GM12873 (cell line): ENCODE measurements around the gene POLA1.

ENCODE experiments used
- CTCF ChIP-seq: IDR thresholded peaks from 2 replicates; pipeline ENCODE4 v1.5.1; 2012; ENCODE audit warnings: low read depth, mild to moderate bottlenecking, moderate library complexity, low read length, control low read depth; ENCODE audit not compliant: insufficient read depth; ENCODE audit errors: missing control alignments

Gene POLA1

DNA sequence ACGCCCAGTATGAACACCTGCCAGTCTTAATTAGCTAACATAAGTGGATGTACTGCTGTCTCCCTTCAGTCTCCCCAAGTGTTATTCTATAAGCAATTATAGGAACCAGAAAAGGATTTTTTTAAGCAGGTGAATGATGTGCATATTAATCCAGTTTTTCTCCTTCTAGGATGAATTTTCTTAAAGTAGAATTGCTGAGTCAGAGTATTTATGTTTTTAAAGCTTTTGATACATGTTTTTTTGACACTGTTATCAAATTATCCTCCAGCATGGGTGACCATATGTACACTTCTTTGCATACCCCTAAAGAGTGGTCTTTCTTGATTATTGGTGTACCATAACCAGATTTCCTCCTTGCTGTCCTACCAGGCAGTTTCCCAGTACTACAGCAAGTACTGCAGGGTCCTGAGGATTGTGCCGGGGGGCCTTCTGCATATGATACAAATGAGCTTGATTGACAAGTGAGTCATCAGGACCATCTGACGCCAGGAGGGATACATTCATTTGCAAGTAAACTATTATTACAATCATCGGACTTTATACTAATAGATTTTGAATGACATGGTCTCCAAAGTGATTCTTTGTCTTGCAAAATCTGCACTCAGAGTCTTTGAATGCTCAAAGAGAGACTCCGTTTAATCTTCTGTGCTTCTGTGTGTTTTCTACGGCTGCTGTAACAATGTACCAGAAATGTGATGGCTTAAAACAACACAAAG is 35.9 kb upstream of the POLA1 start:
- TF ChIP-seq CTCF: no peak

DNA sequence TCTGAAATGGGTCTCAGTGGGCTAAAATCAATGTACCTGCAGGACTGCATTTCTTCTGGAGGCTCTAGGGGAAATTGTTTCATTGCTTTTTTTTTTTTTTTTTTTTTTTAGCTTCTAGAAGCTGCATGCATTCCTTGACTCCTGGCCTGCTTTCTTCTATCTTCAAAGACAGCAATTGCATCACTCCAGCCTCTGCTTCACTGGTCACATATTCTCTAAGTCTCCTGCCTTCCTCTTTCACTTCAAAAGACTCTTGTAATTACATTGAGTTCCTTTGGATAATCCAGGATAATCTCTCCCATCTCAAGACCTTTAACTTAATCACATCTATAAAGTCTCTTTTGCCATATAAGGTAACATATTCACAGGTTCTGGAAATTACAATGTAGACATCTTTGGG is 35.3 kb upstream of the POLA1 start:
- TF ChIP-seq CTCF: no peak

GRCh38 chrX:24659106-24659505 is 34.6 kb upstream of the POLA1 start:
- TF ChIP-seq CTCF: no peak

- TF ChIP-seq CTCF: no peak
Measured at GRCh38 chrX:24659646-24660045, 34.1 kb upstream of the POLA1 start.

DNA sequence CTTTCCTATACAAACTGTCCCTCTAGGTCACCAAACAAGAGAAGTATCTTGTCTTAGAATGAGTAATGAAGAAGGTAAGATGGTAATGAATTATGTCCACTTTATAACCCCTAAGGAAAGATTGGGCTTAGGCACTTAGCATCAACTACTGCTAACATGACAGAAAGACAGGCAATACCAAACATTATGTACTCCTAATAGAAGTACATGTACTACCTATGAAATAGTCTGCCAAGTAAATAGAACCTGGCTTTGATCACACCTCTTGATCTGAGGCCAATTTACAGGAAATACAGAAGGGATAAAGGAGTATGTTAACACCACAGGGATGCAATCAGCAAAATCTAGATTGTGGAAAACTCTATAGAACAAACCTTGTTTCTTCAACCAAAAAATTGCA is 32.4 kb upstream of the POLA1 start:
- TF ChIP-seq CTCF: no peak

GRCh38 chrX:24662352-24662751 is 31.4 kb upstream of the POLA1 start:
- TF ChIP-seq CTCF: no peak

- TF ChIP-seq CTCF: no peak
Measured at GRCh38 chrX:24668111-24668510, 25.6 kb upstream of the POLA1 start.
